ENCODE data around the gene HOXC9.

DNA sequence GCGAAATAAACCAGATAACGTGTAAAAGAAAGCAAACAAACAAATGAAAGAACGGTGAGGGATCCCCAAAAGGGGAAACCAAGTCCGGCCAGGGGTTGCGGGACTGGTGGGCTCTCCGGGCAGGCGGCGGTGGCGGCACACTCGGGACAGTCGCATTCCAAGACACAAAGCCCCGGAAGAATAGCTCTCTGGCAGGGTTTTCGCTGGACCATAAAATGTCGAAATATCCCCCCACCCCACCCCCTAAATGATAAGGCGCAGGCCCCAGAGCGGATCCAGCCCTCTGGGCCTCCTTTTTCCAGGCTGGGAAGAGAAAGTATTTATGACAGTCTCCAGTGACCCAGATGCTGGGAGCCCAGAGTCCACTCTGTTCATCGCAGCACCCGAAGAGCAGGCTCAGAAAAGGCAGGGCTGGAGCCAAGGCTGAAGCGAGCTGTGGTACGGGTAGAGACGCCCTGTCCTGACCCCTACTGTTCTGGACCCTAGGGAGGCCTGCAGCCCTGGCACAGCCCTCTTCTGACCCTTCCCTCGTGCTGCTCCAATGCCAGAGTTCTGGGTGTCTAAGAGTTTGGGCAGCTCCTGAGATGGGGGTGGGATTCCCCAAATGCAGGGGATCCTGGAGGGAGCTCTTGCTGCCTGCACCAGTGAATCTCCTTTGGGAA is 6.7 kb downstream of the HOXC9 start:
- TF ChIP-seq, protein P1, sequence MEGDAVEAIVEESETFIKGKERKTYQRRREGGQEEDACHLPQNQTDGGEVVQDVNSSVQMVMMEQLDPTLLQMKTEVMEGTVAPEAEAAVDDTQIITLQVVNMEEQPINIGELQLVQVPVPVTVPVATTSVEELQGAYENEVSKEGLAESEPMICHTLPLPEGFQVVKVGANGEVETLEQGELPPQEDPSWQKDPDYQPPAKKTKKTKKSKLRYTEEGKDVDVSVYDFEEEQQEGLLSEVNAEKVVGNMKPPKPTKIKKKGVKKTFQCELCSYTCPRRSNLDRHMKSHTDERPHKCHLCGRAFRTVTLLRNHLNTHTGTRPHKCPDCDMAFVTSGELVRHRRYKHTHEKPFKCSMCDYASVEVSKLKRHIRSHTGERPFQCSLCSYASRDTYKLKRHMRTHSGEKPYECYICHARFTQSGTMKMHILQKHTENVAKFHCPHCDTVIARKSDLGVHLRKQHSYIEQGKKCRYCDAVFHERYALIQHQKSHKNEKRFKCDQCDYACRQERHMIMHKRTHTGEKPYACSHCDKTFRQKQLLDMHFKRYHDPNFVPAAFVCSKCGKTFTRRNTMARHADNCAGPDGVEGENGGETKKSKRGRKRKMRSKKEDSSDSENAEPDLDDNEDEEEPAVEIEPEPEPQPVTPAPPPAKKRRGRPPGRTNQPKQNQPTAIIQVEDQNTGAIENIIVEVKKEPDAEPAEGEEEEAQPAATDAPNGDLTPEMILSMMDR (IDR thresholded peaks at IDR 0.05): no peak
- no peak for TF ChIP-seq ZFX (IDR thresholded peaks at IDR 0.05; ENCODE audit: borderline replicate concordance)

Measured in 22Rv1 (cell line).